HG03064 (cell line): Measurements from ENCODE around the gene P2RY8.
"Not testable (repeated sequence)": the region's sequence is repeated elsewhere in the genome, so short reads cannot be mapped to it uniquely, and the experiment has no call there.

ENCODE experiments used
- ATAC-seq: cut with Tn5 transposase; IDR thresholded peaks from one replicate; pipeline ENCODE4 v1.9.1; 2021; ENCODE audit warnings: low read depth; ENCODE audit not compliant: unreplicated experiment

The P2RY8 gene

GRCh38 chrX:1447969-1448572, 88.9 kb downstream of the P2RY8 start:
- not testable (repeated sequence) for ATAC-seq

DNA sequence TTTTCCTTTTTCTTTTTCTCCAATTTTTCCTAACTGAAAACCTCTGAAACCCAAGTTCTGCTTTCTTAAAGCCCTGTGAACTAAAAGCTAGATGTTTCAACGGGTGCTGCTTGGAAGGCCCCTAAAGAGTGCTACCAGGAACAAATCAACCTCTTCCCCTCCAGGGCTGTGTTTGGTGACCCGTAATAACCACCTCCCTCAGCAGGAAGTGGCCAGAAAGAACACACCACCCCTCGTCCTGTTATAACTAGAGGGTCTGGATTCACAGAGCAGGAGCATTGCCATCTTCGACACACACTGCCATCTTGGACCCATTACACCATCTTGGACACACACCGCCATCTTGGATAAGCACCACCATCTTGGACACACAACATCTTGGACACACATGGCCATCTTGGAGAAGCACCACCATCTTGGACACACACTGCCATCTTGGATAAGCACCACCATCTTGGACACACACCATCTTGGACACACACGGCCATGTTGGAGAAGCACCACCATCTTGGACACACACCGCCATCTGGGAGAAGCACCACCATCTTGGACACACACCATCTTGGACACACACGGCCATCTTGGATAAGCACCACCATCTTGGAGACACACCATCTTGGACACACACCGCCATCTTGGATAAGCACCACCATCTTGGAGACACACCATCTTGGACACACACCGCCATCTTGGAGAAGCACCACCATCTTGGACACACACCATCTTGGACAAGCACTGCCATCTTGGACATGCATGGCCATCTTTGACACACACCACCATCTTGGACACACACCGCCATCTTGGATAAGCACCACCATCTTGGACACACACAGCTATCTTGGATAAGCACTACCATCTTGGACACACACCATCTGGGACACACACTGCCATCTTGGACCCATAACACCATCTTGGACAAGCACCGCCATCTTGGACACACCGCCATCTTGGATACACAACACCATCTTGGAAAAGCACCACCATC, 89.7 kb downstream of the P2RY8 start:
- ATAC-seq, result not testable (repeated sequence)

DNA sequence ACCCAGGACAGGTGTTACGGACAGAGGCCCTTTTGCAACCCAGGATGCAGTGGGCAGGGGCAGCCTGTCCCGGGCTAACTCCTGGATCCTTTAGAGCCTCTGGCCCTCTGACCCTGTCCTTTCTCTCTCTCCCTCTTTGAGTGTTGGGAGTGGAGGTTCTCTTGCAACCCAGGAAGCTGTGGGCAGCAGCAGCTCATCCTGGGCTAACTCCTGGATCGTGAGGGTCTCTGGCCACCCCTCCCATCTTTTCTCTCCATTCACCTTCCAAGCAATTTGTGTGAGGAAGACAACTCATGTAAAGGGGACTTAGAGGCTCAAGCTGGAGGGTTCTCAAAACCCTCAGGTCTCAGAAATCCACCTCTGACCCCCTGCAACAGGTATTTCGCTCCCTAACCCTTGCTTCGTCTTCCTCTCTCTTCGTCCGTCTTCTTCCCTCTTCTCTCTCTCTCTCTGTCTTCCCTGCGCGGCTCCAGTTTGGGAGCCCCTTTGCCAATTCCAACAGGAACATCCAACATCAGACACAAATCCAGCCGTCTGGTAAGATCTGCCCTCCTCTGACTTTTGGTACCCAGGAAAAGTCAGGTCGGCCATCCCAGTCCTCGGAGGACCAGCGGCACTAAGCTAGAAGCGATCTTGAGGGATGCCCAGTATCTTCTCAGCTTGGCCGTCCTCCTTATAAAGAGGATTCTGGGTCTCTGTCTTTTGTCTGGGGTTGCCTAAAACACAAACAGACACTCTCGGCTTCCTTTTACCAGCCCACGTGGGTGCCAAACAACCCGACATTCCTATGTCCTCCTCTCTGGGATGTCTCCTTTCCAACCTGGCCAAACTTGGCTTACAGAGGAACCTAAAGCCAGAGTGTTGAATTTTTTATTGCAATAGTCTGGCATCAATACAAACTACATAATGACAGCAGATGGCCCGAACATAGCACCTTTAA, 92.2 kb downstream of the P2RY8 start:
- no peak for ATAC-seq

DNA sequence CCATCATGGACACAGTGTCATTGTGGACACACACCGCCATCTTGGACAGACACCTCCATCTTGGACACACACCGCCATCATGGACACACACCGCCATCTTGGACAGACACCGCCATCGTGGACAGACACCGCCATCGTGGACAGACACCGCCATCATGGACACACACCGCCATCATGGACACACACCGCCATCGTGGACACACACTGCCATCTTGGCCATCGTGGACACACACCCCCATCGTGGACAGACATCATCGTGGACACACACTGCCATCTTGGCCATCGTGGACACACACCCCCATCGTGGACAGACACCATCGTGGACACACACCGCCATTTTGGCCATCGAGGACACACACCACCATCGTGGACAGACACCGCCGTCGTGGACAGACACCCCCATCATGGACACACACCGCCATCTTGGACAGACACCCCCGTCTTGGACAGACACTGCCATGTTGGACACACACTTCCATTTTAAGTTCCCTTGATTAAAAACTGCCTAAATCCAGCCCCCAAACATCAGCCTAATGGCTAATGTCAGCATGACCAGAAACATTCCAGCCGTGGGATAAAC, 93.4 kb downstream of the P2RY8 start:
- no peak for ATAC-seq

DNA sequence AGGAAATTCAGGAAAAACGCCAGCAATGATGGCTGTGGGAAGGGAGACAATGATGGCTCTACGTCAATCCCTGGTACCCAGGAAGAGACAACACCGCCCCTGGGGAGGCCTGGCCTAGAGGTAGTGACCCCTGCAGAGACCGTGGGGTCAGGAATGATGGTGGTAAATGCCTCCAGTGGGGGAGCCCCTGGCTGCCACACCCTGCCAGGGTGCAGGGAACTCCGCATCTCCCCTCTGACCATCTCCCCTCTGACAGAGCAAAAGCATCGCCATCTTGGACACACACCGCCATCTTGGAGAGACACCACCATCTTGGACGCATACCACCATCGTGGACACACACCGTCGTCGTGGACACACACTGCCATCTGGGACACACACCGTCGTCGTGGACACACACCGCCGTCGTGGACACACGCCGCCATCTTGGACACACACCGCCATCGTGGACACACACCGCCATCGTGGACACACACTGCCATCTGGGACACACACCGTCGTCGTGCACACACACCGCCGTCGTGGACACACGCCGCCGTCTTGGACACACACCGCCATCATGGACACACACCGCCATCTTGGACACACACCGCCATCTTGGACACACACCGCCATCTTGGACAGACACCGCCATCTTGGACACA, 94.1 kb downstream of the P2RY8 start:
- no peak for ATAC-seq

GRCh38 chrX:1442016-1442665, 94.8 kb downstream of the P2RY8 start:
- ATAC-seq, result no peak

GRCh38 chrX:1440506-1440905, 96.5 kb downstream of the P2RY8 start:
- ATAC-seq, result no peak

DNA sequence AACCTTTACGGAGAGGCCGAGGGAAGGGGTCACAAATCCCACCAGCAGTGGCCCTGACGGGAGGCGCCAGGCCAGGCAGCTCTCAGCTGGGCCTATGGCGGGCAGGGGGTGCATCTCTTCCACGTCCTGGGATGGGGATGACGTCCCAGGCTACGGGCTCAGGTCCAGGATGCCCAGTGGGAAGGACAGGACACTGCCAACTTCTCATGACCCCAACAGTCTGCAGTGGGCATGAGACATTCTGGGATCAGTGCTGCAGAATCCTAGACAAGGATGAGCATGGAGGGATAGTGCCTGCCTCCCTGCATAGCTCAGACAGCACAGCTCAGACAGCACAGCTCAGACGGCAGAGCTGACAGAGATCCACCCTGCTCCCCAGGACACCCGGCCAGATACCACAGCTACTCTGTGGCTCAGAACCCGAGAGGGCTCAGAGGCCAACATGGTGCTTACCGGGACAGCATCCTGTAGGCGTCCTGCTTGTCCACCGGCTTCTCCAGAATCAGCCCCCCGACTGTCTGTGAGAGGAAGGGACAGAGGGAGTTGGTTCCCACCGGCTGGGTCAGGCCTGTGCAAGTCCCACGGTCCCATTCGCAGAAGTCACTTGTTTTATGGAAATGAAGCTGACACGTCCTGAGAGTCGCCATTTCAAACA, 101.6 kb downstream of the P2RY8 start:
- ATAC-seq, result no peak

GRCh38 chrX:1434871-1435240, 102.1 kb downstream of the P2RY8 start:
- ATAC-seq, result no peak

DNA sequence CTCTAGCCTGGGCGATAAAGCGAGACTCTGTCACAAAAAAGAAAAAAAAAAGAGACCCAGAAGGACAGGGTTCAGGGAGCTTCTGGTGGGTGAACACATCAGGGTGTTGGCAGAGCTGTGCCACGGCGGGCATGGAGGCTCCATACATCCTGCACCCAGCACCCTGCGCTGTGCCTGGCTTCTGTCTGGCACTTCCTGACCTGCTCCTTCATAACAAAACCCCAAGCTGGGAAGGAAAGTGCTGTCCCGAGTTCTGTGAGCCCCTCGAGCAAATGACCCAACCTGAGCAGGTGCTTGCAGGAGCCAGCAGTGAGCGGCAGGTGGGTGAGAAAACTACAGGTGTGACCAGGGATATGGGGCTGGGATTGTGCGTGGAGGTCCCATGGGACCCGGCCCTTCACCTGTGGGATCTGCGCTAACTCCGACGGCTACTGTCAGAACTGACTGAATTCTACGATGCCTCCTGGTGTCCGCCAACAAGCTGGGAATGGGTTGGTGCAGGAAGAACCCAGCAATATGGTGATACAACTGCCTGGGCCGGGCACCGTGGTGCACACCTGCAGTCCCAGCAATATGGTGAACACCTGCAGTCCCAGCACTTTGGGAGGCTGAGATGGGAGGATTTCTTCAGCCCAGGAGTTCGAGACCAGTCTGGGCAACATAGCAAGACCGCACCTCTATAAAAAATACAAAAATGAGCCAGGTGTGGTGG, 103.2 kb downstream of the P2RY8 start:
- ATAC-seq, result no peak

DNA sequence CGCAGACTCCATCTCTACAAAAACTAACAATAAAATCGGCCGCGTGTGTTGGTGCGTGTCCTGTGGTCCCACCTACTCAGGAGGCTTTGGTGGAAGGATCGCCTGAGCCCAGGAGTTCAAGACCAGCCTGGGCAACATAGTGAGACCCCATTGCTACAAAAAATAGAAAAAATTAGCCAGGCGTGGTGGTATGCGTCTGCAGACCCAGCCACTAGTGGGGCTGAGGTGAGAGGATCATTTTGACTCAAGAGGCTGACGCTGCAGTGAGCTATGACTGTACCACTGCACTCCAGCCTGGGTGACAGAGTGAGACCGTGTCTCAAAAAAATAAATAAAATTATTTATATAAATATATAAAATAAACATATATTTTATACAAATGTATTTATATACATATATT, 106.5 kb downstream of the P2RY8 start:
- ATAC-seq, result no peak

GRCh38 chrX:1427756-1428155, 109.2 kb downstream of the P2RY8 start:
- no peak for ATAC-seq

- not testable (repeated sequence) for ATAC-seq
Observed at GRCh38 chrX:1426321-1426720, 110.7 kb downstream of the P2RY8 start.

- no peak for ATAC-seq
Observed at GRCh38 chrX:1425381-1425780, 111.6 kb downstream of the P2RY8 start.

- no peak for ATAC-seq
Observed at GRCh38 chrX:1424147-1424851, 112.7 kb downstream of the P2RY8 start.

DNA sequence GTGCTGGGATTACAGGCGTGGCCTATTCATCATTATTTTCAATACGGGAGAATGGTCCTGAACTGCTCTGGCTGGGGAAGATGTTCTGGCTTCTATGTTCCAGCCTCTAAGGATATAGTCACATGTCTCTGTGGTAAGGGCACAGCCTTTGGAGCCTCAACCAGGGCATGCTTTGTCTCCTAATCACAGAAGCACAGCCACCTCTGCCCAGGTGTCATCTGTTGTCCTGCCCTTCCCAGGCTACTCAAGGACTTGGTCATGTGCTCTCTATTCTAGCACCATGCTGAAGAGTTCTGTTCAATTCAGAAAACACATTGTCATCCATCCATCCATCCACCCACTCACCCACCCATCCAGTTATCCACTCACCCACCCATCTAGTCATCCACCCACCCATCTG, 113.8 kb downstream of the P2RY8 start:
- no peak for ATAC-seq

DNA sequence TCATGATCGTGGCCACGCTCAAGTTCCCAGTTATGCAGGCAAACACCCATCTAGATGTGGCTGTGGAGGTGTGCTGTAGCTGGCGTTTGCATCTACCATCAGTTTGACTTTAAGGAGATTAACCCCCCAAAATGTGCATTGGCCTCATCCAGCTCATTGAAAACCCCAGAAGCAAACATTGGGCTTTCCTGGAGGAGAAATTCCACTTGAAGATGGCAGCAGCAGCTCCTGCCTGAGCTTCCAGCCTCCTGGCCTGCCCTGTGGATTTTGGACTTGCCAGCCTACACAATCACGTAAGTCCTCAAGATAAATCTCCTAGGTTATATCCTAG, 114.9 kb downstream of the P2RY8 start:
- no peak for ATAC-seq
